Activated T-helper 2 cell treated with anti-CD3 and anti-CD28 coated beads, Interferon-gamma antibody, Interleukin-2, Interleukin-4, amounts not matched to agents 10 μg/mL and 5 μg/mL and 100 μg/mL, durations not matched to agents 14 hours and 24 hours and 36 hours (primary cell): ENCODE measurements around the gene ELAPOR1. TPM values are rescaled to one million over a fixed set of nuclear protein-coding genes. Genes with fewer than 3 reads are reported as not detected.
"Not testable (repeated sequence)": the region's sequence is repeated elsewhere in the genome, so short reads cannot be mapped to it uniquely, and the experiment has no call there.

Source experiments
- DNase-seq: peaks from one replicate; pipeline ENCODE4 v3.0.0; 2021; ENCODE audit warnings: low spot score
- H3K27ac Mint-ChIP-seq: one replicate; pipeline ENCODE4 v1.8.0; 2021; ENCODE audit warnings: mixed read lengths
- H3K27me3 Mint-ChIP-seq: one replicate; pipeline ENCODE4 v1.8.0; 2021; ENCODE audit warnings: low read depth, mixed read lengths
- H3K36me3 Mint-ChIP-seq: one replicate; pipeline ENCODE4 v1.8.0; 2021; ENCODE audit warnings: low read depth, mixed read lengths
- H3K4me1 Mint-ChIP-seq: one replicate; pipeline ENCODE4 v1.8.0; 2021; ENCODE audit warnings: low read depth, mixed read lengths
- H3K4me3 Mint-ChIP-seq: one replicate; pipeline ENCODE4 v1.8.0; 2021; ENCODE audit warnings: low read depth, mild to moderate bottlenecking, moderate library complexity, mixed read lengths
- H3K9me3 Mint-ChIP-seq: one replicate; pipeline ENCODE4 v1.8.0; 2021; ENCODE audit warnings: mixed read lengths
- intact Hi-C: fragments of 100-400 bp; cut with micrococcal nuclease; formaldehyde crosslinking; loops from one replicate; pipeline ENCODE4 v1.15.1; 2023
- total RNA-seq: library from RNA; stranded (reverse); gene quantifications from 2 replicates; pipeline ENCODE4 v1.2.3, GENCODE V29; 2022

ELAPOR1 gene
- total RNA-seq, 1 donor from 2014 or later: 19.7 TPM

DNA sequence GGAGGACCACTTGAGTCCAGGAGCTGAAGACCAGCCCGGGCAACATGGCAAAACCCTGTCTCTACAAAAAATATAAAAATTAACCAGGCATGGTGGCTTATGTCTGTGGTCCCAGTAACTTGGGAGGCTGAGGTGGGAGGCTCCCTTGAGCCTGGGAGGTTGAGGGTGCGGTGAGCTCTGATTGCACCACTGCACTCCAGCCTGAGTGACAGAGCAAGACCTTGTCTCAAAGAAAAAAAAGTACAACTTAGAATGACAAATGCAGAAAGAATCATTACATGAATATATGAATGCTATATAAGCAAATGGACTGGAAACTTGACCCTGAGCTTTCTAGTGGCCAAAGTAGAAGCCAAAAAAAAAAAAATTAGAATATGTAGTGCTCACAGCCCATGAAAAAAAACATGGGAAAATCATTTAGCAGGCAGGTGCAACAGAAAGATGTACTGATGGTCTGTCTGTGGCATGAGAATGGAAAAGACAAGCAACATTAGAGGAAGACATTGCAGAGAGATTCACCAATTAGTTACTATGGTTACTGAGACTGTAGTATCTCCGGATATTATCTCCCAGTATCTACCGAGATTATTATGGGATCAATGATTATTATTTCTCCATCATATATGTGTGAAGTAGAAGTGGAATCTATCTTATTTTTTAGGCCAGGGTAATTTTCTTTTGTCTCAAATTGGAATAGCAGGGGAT, 19.2 kb downstream of the ELAPOR1 start:
- Mint-ChIP-seq H3K4me1 (peaks cover 23% of the 10 kb centered on the region), H3K27ac (no peak overlapping the region), H3K36me3 (no peaks in the 10 kb centered on the region), H3K4me3 (no peak overlapping the region), H3K9me3 (no peaks in the 10 kb centered on the region), H3K27me3 (no peaks in the 10 kb centered on the region)
- intact Hi-C loops: no loop called here
- DNase-seq: no peak

DNA sequence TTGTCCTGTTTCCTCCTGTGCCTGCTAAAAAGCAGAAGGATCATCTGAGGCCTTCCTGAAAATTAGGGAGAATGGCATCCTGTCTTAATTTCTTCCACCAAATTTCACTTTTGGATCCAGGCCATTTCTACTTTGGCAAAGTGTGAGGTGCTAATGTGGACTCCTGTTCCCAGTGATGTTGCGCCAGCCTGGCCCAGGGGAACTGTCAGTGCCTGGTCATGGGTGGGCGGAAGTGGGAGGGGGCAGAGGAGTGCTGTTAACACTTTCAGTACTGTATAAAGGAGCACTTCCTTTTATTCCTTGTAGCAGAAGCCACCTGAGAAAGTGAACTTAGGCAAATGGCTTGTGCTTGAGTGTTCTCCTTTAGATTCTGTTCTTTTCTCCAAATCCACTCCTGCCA, 19.9 kb downstream of the ELAPOR1 start:
- Mint-ChIP-seq H3K36me3 (no peaks in the 10 kb centered on the region), H3K4me3 (no peak overlapping the region), H3K27ac (no peak overlapping the region), H3K9me3 (no peaks in the 10 kb centered on the region), H3K4me1 (peaks cover 23% of the 10 kb centered on the region), H3K27me3 (no peaks in the 10 kb centered on the region)
- no peak for DNase-seq
- intact Hi-C loops: no loop called here

DNA sequence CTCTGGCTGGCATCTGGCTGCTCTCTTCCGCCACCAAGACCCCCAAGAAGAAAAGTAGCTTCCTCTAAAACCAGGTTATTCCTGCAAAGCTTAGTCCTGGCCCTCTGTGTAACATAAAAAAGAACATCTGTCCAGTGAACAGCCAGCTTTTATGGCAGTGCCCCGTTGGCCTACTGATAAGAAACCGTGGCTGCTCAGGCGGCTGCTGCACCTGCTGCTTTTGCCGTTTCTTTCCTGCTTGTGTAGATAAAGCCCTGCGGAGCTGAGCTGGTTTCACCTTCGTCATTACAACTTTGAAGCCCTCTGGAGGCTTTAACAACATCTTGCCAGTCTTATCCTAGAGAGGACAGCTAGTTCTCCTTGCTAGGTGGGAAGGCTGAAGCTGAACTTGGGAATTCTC, 20.5 kb downstream of the ELAPOR1 start:
- Mint-ChIP-seq H3K27ac (no peak overlapping the region), H3K36me3 (no peaks in the 10 kb centered on the region), H3K27me3 (no peaks in the 10 kb centered on the region), H3K4me1 (peaks cover 23% of the 10 kb centered on the region), H3K4me3 (no peak overlapping the region), H3K9me3 (no peaks in the 10 kb centered on the region)
- intact Hi-C loops: no loop called here
- no peak for DNase-seq

DNA sequence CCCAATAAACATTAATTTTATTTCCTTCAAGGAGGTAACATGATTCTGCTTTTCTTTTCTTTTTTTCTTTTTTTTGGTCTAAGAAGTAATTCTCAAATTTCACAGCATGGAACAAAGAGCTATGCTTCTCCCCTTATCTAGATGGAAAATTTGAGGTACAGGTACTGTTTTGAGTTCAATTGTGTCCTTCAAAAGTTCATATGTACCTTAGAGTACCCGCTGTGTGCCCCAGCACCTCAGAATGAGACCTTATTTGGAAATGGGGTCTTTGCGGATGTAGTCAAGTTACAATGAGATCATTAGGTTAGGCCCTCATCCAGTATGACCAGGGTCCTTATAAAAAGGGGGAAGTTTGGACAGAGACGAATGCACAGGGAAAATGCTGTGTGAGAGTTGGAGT, 22.0 kb downstream of the ELAPOR1 start:
- Mint-ChIP-seq H3K27ac (no peak overlapping the region), H3K27me3 (no peaks in the 10 kb centered on the region), H3K36me3 (no peaks in the 10 kb centered on the region), H3K9me3 (no peaks in the 10 kb centered on the region), H3K4me3 (no peak overlapping the region), H3K4me1 (peaks cover 23% of the 10 kb centered on the region)
- DNase-seq: no peak
- intact Hi-C loops: no loop called here

DNA sequence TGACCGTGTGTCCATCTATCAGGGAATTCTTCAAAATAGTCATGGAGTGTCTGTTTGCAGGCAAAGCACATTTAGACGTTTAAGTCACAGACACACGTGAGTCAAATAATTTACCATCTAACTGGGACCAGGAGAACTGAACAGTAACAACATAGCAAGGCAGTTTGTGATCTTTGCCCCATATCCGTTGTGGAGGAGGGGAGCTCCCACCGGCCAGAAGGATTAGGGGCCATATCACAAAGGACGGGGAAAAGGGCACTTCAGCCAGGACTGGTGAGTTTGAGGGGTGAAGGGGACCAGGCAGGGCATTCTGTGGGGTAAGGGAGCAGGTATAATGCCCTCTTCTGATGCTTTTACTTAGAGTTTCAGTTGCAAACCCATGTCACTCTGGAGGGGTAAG, 22.9 kb downstream of the ELAPOR1 start:
- Mint-ChIP-seq H3K4me3 (no peak overlapping the region), H3K4me1 (peaks cover 20% of the 10 kb centered on the region), H3K27me3 (no peaks in the 10 kb centered on the region), H3K9me3 (no peaks in the 10 kb centered on the region), H3K36me3 (no peaks in the 10 kb centered on the region), H3K27ac (no peak overlapping the region)
- intact Hi-C loops: no loop called here
- no peak for DNase-seq

DNA sequence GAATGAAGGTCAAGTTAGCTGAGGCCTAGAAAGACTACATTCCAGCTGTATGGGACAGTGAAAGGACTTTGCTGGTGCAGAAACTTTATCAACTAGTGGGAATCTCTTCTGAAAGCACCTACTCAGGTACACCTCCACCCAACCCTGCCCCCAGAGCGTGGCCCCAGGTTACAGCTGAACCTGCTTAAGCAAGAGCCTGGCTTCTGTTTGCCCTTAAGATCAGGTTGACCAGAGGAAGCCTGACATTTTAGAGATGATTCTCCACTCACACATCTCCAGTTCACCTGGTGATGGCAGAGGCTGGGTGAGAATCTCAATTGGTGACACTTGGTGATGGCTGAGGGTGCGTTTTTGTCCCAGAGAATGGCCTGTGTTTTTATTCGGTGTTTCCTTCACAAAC, 24.0 kb downstream of the ELAPOR1 start:
- H3K4me1 Mint-ChIP-seq: peaks cover 20% of the 10 kb centered on the region
- H3K36me3 Mint-ChIP-seq: no peaks in the 10 kb centered on the region
- H3K27ac Mint-ChIP-seq: no peak overlapping the region
- no peaks in the 10 kb centered on the region for H3K9me3 Mint-ChIP-seq
- intact Hi-C loops: no loop called here
- no peak overlapping the region for H3K4me3 Mint-ChIP-seq
- DNase-seq: no peak
- peaks cover 2% of the 10 kb centered on the region for H3K27me3 Mint-ChIP-seq

DNA sequence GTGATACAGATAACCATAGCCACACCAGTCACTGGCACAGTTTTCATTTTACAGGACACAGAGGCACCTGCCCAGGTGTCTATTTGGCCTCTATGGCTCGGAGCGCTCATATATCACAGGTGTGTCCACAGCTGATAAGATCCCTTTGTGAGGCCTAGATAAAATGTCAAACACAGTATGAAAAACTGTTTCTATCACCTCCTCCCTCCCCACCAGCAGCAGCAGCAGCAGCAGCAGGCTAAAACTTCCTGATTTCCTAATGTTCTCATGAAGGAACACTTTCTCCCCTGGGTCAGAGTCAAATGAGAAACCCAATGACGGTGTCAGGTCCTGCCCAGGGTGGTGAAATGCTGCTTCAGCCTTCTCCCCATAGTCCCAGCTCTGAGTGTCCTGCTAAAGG, 24.4 kb downstream of the ELAPOR1 start:
- Mint-ChIP-seq H3K36me3 (no peaks in the 10 kb centered on the region), H3K27me3 (peaks cover 2% of the 10 kb centered on the region), H3K9me3 (no peaks in the 10 kb centered on the region), H3K27ac (no peak overlapping the region), H3K4me1 (peaks cover 20% of the 10 kb centered on the region), H3K4me3 (no peak overlapping the region)
- DNase-seq: no peak
- intact Hi-C loops: no loop called here

DNA sequence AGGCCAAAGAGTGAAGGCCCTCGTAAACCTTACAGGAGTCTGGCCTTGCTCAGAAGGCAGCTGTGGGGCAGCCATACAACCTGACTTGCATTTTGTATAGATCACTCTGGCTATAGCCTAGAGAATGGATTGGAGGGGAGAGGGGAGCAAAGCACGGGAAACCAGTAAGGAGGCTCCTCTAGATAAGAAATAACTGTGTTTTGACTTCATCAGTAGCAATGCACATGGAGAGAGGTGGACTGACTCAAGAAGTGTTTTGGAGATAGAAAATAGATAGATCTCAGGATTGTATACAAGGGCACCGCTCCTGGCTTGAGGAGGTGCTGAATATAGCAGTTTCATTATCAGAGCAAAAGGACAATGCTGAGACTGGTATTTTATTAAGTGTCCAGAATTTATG, 26.5 kb downstream of the ELAPOR1 start:
- no peaks in the 10 kb centered on the region for H3K36me3 Mint-ChIP-seq
- no peak for DNase-seq
- H3K27me3 Mint-ChIP-seq: peaks cover 2% of the 10 kb centered on the region
- H3K4me3 Mint-ChIP-seq: no peak overlapping the region
- no peaks in the 10 kb centered on the region for H3K9me3 Mint-ChIP-seq
- peaks cover 6% of the 10 kb centered on the region for H3K4me1 Mint-ChIP-seq
- intact Hi-C loops: no loop called here
- no peak overlapping the region for H3K27ac Mint-ChIP-seq

DNA sequence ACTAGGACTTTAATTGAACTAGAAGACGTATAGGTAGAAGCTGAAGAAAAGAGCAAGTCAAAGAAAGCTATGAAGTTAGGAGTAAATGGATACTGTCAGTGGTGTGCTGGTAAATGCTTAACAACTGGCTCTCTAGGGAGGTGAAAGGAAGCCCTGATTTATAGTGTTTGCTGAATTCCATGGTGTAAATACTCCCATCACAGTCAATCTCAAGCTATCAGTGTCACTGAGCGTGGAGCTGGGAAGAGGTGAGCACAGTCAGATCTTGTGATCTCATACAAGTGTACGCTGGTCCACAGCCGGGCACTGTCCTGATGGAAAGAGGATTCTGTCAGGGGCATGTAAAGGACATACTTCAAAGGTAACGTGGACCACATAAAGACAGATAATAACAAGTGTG, 28.3 kb downstream of the ELAPOR1 start:
- no peak overlapping the region for H3K27ac Mint-ChIP-seq
- no peaks in the 10 kb centered on the region for H3K9me3 Mint-ChIP-seq
- no peaks in the 10 kb centered on the region for H3K36me3 Mint-ChIP-seq
- intact Hi-C loops: no loop called here
- H3K4me3 Mint-ChIP-seq: no peak overlapping the region
- H3K27me3 Mint-ChIP-seq: peaks cover 2% of the 10 kb centered on the region
- no peak for DNase-seq
- H3K4me1 Mint-ChIP-seq: no peaks in the 10 kb centered on the region

DNA sequence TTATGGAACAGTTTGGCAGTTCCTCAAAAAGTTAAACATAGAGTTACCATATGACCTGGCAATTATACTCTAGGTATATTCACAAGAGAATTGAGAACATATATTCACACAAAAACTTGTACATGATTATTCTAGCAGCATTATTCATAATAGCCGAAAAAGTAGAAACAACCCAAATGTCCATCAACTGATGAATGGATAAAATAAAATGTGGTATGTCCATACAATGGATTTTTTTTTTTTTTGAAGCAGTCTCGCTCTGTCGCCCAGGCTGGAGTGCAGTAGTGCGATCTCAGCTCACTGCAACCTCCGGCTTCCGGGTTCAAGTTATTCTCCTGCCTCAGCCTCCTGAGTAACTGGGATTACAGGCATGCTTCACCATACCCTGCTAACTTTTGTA, 28.8 kb downstream of the ELAPOR1 start:
- H3K4me1 Mint-ChIP-seq, H3K36me3 Mint-ChIP-seq, DNase-seq, H3K4me3 Mint-ChIP-seq, H3K27ac Mint-ChIP-seq, H3K27me3 Mint-ChIP-seq, intact Hi-C loops, H3K9me3 Mint-ChIP-seq: not testable (repeated sequence)

DNA sequence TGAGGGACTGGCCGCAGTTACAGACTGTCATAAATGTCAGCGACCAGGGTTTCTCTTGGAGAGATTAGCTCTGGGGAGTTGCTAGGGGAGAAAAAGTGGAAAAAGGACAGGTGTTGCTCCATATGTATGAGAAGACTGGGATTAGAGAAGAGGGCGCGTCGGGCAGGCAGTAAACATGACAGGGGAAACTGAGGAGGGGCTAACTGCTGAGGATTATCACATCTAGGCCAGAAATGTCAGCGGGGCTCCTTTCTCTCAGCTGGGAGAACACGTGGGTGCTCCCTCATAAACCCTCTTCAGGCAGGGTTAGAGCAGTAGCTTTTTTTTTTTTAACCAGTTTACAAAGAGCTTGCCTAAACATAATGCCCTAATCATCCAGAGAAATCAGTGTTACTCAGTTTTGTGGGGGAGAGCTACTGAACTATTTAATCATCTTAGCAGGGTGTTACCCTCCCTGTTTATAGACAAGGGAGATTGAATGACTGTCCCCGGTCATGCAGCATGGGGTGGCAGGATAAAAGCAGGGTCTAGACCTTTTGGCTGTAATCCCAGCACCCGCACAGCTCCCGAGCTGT, 35.2 kb downstream of the ELAPOR1 start:
- Mint-ChIP-seq H3K4me3 (no peak overlapping the region), H3K27me3 (no peaks in the 10 kb centered on the region), H3K27ac (no peak overlapping the region), H3K4me1 (no peaks in the 10 kb centered on the region), H3K36me3 (no peaks in the 10 kb centered on the region), H3K9me3 (no peaks in the 10 kb centered on the region)
- intact Hi-C loops: no loop called here
- DNase-seq: no peak

DNA sequence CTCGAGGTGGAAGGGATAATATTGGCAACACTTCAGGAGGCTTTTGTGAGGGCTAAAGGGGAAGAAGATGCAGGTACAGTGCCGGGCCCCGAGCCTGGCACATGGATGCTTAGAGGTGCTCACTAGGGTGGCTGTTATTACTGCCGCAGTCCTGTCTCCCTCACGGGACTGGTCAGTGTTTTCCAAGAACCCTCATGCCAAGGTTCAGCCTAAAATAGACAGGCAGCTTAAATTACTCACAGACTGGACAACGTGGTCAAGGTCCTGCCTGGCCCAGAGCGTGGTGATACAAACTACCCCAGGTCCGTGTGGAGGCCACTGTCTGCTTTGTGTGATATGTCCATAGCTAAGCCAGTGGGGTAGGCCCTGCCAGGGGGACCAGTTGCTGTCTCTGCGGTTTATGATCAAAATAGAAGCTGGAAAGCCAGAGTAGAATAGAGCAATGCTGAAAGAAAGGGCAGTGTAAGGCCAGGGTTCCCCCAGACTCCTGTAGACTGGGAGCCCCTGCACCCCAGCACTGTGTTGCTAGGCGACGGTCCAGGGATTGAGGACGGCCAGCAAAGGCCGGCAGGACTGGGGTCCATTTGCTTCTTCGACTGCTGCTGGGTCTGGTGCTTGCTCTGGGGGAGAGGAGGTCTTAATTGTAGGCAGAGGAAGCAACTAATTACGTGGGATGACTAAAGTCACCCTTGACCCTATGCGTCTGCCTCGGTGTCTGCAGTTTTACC, 36.1 kb downstream of the ELAPOR1 start:
- H3K27ac Mint-ChIP-seq: no peak overlapping the region
- no peak overlapping the region for H3K4me3 Mint-ChIP-seq
- intact Hi-C loops: no loop called here
- no peaks in the 10 kb centered on the region for H3K36me3 Mint-ChIP-seq
- no peaks in the 10 kb centered on the region for H3K4me1 Mint-ChIP-seq
- no peaks in the 10 kb centered on the region for H3K9me3 Mint-ChIP-seq
- DNase-seq: no peak
- H3K27me3 Mint-ChIP-seq: no peaks in the 10 kb centered on the region

DNA sequence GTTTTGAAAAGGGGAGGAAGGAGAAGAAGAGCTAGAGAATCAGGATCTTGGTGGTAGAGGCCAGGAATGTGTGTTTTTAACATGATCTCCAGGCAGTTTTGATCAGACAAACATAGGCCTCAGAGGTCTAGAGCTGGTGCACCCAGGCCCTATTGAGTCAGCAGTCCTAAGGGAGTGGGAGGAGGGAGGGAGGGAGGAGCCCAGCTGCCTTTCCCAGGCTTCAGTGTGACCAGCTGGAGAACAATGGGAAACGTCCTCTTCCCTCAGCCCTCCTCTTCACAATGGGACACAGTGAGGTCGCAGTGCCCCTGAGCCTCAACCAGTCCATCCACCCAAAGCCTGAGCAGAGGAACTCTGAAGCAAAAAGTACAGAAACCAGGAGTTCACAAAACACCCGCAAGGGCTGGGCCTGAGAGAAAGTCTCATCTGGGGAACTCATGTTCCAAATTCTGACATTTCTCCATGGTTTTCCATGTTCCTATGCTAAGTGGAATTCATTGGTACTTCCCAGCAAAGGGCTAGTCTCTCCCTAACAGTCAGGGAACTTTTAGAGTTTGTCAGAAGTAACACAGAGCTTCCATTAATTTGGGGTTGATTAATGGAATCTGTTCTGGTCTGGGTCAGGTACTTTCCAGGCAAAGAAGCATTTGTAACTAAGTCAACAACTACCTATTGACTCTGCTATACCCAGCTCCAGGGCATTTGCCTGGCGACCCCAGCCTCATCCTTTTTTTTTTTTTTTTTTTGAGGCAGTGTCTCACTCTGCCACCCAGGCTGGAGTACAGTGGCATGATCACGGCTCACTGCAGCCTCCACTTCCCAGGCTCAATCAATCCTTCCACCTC, 37.5 kb downstream of the ELAPOR1 start:
- H3K36me3 Mint-ChIP-seq: no peaks in the 10 kb centered on the region
- no peaks in the 10 kb centered on the region for H3K4me1 Mint-ChIP-seq
- no peak overlapping the region for H3K27ac Mint-ChIP-seq
- H3K9me3 Mint-ChIP-seq: no peaks in the 10 kb centered on the region
- H3K4me3 Mint-ChIP-seq: no peak overlapping the region
- intact Hi-C loops: no loop called here
- H3K27me3 Mint-ChIP-seq: no peaks in the 10 kb centered on the region
- no peak for DNase-seq
